ENCODE measurements around the gene PTPRM.

The PTPRM gene

GRCh38 chr18:7600528-7601245 is 33.6 kb downstream of the PTPRM start:
- no peak for DNase-seq

GRCh38 chr18:7601246-7601615 is 34.1 kb downstream of the PTPRM start:
- DNase-seq: no peak

DNA sequence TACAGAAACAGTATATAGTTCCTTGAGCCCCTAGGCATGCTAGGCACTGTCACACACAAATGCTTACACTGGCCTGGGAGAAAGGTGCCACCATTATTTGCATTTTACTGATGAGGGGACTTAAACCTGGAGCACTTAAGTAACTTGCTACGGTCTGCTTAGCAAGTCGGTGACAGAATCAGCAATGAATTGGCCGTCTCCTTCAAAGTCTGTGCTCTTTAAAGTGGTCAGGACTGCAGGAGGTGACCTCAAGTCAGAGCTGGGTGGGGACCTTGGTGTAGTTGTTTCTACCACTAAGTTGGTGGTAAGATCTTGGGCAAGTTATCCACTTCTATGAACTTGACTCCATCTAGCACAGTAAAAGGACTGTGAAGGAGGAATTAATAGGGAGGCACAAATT is 34.8 kb downstream of the PTPRM start:
- DNase-seq: no peak

DNA sequence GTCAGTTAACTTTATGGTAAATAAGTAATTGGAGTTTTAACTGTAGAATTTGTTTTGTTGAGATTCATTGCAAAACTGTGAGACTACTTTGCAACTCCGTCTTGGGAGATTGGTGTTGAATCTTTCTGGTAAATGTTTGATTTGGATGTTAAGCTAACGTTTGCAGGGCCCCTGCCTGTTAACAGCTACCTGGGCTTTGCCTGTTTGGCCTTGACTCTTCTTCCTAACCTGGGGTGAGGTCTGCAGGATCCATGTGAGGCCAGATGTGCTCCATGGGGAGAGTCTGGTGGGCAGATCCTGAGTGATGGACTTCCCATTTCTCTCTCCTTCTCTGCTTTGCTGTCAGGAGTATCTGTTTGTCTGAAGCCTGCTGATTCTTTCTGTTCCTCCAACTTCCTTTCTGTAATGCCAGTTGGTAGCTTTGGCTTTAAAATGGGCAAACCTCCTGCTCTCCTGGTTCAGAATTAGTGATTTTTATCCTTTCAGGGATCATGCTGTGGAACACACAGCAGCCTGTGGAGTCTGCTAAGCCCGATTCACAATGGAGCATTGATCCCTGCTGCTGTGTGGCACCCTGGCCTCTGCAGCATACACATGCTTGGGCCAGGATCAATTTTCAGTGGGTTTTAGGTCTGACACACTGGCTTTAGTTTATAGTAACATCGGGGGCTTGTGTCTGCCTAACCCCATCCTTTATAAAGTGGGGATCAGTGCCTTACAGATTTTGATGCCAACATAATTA is 36.3 kb downstream of the PTPRM start:
- no peak for DNase-seq

GRCh38 chr18:7604361-7604760 is 37.2 kb downstream of the PTPRM start:
- no peak for DNase-seq

DNA sequence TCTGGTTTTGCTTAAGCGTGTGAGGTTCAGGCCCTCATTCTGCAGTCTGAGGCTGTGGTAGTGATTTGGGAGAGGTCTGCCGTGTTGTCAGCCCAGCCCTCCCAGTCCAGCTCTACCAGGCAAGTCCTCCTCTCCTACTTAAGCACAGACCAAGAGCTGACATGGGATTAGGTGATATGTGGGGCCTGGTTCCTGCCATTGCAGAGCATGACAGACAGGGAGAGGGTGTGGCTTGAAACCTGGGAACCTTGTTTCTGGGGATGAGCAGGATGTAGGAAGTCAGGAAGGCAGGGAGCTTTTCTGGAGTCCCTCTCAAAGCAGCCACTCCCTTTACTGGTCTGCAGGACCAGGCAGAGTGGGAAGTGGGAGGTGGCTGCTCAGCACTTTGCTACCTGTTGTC is 38.6 kb downstream of the PTPRM start:
- no peak for DNase-seq

DNA sequence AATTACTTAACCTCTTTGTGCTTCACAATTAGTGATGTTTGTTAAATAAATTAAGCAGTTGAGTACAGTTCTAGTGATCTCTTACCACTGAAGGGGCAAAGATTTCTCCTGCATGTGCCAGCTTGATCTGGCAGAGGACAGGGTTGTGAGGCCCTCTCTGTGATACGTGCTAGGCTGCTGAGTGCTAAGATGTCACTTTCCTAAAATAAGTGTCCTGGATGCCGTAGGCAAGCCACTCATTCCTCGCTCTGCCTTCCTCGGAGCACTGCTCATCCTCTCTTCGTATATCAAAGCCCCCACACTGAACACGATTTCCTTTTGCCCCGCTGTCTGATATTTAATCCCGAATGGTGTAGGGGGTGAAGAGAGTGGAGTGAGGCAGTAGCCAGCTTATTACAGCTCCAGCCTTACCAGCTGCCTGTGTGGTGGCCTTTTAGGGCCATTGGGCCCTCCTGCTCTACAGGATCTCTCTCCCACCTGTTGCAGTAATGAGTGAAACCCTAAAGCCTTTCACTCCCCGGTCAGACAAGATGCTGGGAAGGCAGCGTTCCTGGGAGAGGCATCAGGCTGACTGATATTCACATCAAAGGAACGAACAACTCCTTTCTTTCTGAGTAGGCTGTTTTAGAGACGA is 40.5 kb downstream of the PTPRM start:
- no peak for DNase-seq

DNA sequence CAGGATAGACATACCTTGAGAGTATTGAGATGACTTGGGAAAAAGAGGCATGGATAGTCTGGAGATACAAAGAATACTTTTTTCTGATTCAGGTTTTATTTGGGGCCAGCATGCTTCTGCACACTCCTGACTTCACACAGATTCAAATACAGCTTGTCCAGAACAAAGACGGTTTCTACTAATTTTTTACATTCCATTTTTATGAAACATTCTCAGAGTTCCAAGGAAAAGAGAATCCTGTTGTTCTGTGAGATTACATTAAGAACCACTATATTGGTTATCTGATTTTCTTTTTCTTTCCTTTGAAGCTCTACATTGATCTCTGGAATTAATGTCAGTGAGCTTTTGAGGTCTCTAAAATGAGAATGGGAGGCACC is 41.0 kb downstream of the PTPRM start:
- no peak for DNase-seq

DNA sequence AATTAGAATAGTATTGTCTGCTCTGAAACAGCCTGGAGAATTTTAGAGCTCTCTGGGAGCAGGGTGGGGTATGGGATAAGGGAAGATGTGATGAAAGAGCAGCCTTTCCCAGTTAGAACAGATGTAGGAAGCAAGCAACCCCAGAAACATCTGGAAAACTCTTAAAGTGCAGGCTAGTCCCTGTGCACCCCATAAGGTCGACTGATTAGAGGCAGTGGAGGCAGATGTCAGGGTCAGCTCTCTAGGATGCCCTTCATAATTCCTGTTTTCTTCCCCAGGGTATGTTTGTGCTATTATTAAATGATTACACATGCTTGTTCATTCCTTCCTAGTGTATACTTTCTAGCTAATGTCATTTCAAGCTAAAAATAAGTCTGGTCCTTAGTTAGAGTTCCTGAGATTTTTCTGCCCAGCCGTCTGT is 41.7 kb downstream of the PTPRM start:
- no peak for DNase-seq

DNA sequence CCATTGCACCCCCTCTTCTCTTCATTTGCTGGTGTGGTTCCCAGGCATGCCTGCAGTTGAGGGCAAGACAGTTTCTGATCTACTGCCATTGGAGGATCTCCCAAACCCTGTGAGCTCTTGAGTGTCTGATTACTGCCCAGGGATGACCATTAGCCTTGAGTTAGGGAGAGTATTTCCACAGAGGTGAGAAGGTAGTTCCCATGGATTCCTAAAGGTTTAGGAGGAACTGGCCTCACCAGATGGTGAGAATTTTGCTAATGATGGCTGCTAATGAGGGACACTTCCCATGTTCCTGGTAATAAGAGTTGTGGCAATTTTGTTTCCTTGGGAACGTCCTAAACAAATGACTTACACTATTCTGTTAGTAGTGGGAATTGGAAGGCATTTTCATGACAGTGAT is 42.5 kb downstream of the PTPRM start:
- DNase-seq: no peak

- DNase-seq: no peak
Observed at GRCh38 chr18:7614042-7614441, 46.9 kb downstream of the PTPRM start.

GRCh38 chr18:7615840-7616239 is 48.7 kb downstream of the PTPRM start:
- DNase-seq: no peak

DNA sequence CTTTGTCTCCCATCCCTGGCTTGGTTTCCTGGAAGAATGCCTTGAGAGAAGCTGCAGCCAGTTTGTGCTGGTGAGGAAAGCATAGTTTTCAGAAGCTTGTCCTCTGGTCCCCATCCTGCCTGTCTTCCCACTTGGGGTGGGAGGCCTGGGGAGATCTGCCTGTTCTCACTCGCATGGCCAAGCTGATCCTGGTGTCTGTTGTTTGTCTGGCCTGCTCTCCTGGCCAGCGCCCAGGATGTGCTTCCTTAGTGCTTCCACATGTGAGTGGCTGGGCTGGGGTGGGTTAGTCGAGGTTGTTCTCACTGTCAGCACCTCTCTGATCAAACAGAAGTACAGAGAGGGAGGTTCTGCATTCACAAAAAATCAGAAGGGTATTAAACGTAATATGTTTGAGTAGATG is 49.5 kb downstream of the PTPRM start:
- DNase-seq: no peak

- DNase-seq: no peak
Observed at GRCh38 chr18:7617738-7618422, 50.8 kb downstream of the PTPRM start.

GRCh38 chr18:7618891-7619442 is 51.9 kb downstream of the PTPRM start:
- DNase-seq: no peak

GRCh38 chr18:7619676-7620075 is 52.6 kb downstream of the PTPRM start:
- no peak for DNase-seq

- DNase-seq: no peak
Observed at GRCh38 chr18:7622721-7623120, 55.6 kb downstream of the PTPRM start.

DNA sequence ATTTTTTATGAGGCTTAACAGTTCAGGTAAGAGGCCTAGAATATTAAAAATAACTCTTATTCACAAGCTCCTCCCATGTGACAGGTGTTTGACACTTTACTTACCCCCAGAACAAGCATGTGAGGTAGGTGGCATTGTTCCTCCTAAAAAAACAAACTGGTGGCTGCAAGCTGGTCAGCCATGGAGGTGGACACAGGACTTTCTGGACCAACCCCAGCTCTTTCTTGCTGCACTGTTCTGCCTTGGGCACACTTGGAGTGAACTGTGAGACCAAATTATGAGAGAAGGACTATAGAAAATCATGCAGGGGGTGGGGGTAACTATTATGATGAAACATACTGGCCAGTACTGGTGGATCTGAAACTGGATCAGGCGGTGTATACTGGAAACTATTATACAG is 56.6 kb downstream of the PTPRM start:
- no peak for DNase-seq

- no peak for DNase-seq
Observed at GRCh38 chr18:7624697-7625096, 57.6 kb downstream of the PTPRM start.

GRCh38 chr18:7626175-7626921 is 59.2 kb downstream of the PTPRM start:
- DNase-seq: no peak

DNA sequence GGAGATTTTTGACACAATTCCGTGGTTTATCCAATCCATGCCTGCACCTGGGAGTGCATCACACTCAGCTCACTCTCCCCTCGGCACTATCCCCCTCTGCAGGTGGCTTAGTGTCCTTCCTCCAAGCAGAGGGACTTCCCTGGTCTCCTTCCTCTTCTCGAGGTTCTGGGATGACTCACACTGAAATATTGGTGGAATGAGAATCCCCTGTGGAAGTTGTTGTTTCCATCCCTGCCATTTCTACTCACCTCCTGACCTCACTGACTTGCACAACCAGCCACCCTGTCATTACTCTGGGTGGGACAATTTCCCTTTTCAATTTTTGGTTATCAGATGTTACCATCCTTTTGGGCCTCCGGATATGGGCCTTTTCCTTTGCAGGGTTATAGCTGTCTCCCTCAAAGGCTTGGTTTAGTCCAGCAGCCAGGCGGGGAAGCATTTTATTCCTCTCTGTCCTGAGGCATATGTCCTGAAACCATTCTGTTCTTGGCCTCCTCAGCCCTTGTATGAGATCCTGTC is 59.9 kb downstream of the PTPRM start:
- DNase-seq: no peak

DNA sequence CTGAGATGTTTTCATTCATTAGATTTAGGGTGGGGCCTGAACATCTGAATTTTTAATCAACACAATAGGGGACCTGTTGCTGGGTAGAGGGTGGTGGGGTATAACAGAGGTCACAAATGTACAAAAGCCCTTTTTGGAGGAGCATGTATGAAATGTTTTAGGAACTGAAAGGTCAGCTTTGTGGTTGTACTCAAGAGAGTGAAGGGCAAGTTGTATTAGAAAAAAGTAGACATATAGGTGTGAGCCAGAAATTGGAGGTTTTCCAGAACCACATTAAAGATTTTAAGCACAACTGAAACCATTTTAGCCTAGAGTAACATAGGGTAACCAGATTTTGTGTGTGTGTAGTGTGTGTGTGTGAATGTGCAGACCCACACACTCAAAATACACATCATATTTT is 62.3 kb downstream of the PTPRM start:
- DNase-seq: no peak

Measured in NCI-H1092 (cell line).